ENCODE results near the gene NFATC4. TPM values are rescaled to one million over a fixed set of nuclear protein-coding genes. Genes with fewer than 3 reads are reported as not detected.

Gene NFATC4
- total and polyA plus RNA-seq, 10 of the 15 experiments (the other 5 are each of a cell fraction or from before 2014, with no cell fraction given): 0.97 to 14.3 (median 4.9) TPM

DNA sequence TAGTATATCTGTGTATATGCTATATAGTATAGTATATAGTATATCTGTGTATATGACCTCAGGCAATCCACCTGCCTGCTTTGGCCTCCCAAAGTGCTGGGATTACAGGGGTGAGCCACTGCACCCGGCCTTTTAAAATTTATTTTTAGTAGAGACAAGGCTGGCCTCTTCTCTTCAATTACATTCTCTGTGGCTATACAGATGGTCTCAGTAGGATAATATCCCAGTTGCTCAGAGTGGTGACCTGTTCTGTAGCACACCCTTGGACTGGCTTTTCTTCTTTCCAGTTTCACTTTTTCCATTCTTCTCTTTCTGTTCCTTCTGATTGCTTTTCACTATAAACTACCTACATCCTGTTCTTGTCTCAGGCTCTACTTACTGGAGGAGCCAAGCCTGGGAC is 3.1 kb upstream of the NFATC4 start:
- Histone ChIP-seq H3K79me2 (ENCODE audit: control insufficient read depth, insufficient read depth, low read length) (no peaks in the 10 kb centered on the region), H3K4me1 (ENCODE audit: control insufficient read depth, insufficient read depth, low read length) (peaks cover 16% of the 10 kb centered on the region), H3K27ac (ENCODE audit: control insufficient read depth, insufficient read depth) (no peak overlapping the region), H3K9me3 (replicated peaks; ENCODE audit: control insufficient read depth, insufficient read depth, low read length) (no peaks in the 10 kb centered on the region), H2AFZ (ENCODE audit: control insufficient read depth, low read depth, low read length) (no peak overlapping the region), H3K4me3 (no peak overlapping the region), H3K9ac (ENCODE audit: control insufficient read depth, insufficient read depth, low read length) (no peak overlapping the region), H4K20me1 (ENCODE audit: control insufficient read depth, insufficient read depth) (no peaks in the 10 kb centered on the region), H3K36me3 (ENCODE audit: control insufficient read depth in 2 of 2, insufficient read depth in 2 of 2, low read length in 1 of 2) (no peaks in the 10 kb centered on the region), H3K4me2 (ENCODE audit: control insufficient read depth, insufficient read depth) (no peak overlapping the region), H3K27me3 (replicated peaks in 1 of 2; ENCODE audit: control insufficient read depth in 2 of 2, insufficient read depth in 2 of 2, low read length in 1 of 2) (peaks cover 1 to 6% of the 10 kb centered on the region in 2 experiments)
- in situ Hi-C loops (cut with MboI) (loop anchor here (5.0 kb wide), 1 partner anchor 67 kb away; no protein-coding TSS in a partner anchor), intact Hi-C loops (cut with micrococcal nuclease; ENCODE audit: unreplicated experiment) (loop anchor here (1.0 to 5.0 kb wide), 3 partner anchors 33 to 66 kb away; no protein-coding TSS in a partner anchor)
- RAD21 ChIA-PET (ENCODE audit: unreplicated experiment): interaction anchor here (1.2 to 2.3 kb wide), 6 partner anchors 25 to 72 kb away, joined by 5 to 122 read pairs (median 15); partner anchors contain the start of genes CBLN3, KHNYN and RIPK3
- CTCF ChIA-PET: interaction anchor here (0.8 to 2.3 kb wide), 19 partner anchors 9 to 77 kb away, joined by 3 to 163 read pairs (median 8); partner anchors contain the start of genes ADCY4, CBLN3, CIDEB and KHNYN
- POLR2A ChIA-PET: interaction anchor here (0.7 to 2.3 kb wide), 3 partner anchors 33 to 77 kb away, joined by 3 to 61 read pairs (median 6); partner anchors contain the start of genes CBLN3 and KHNYN
- SMC1A ChIA-PET (ENCODE audit: uncharacterized antibody, unreplicated experiment): interaction anchor here (0.6 to 2.3 kb wide), 15 partner anchors 9 to 77 kb away, joined by 3 to 79 read pairs (median 5); partner anchors contain the start of genes CBLN3, KHNYN, RIPK3 and SDR39U1
- BruUV-seq (replicated peaks): no TSS peak
- WGBS (ENCODE audit: insufficient coverage, insufficient replicate concordance, low lambda C conversion rate, missing lambda C conversion rate): 85% methylated on average over 1 of the region's 1 CpG
- no peak for ATAC-seq
- no peak for DNase-seq (ENCODE audit: low read depth, low spot score)
- no peak for FAIRE-seq
- TF ChIP-seq POLR2AphosphoS5 (IDR thresholded peaks at IDR 0.05; ENCODE audit: low read length) (no peak), ZNF217 (IDR thresholded peaks at IDR 0.05) (no peak), MEF2B (IDR thresholded peaks at IDR 0.05; ENCODE audit: partially characterized antibody, poor library complexity, severe bottlenecking) (no peak), ZNF384 (IDR thresholded peaks at IDR 0.05; ENCODE audit: borderline replicate concordance, low read depth, low read length) (no peak), TCF12 (IDR thresholded peaks at IDR 0.05; ENCODE audit: low read depth, low read length) (no peak), CHD2 (IDR thresholded peaks at IDR 0.05; ENCODE audit: borderline replicate concordance, low read depth, low read length) (no peak), RELA (IDR thresholded peaks at IDR 0.05; ENCODE audit: borderline replicate concordance, partially characterized antibody) (no peak), NRF1 (conservative IDR thresholded peaks at IDR 0.05; ENCODE audit: low read depth, low read length) (no peak), SMAD1 (IDR thresholded peaks at IDR 0.05; ENCODE audit: low read depth, partially characterized antibody) (no peak), IKZF1 (conservative IDR thresholded peaks at IDR 0.05) (no peak), IKZF2 (IDR thresholded peaks at IDR 0.05) (no peak), STAT3 (IDR thresholded peaks at IDR 0.05; ENCODE audit: low read depth, low read length) (no peak)
- TF ChIP-seq, protein P1, sequence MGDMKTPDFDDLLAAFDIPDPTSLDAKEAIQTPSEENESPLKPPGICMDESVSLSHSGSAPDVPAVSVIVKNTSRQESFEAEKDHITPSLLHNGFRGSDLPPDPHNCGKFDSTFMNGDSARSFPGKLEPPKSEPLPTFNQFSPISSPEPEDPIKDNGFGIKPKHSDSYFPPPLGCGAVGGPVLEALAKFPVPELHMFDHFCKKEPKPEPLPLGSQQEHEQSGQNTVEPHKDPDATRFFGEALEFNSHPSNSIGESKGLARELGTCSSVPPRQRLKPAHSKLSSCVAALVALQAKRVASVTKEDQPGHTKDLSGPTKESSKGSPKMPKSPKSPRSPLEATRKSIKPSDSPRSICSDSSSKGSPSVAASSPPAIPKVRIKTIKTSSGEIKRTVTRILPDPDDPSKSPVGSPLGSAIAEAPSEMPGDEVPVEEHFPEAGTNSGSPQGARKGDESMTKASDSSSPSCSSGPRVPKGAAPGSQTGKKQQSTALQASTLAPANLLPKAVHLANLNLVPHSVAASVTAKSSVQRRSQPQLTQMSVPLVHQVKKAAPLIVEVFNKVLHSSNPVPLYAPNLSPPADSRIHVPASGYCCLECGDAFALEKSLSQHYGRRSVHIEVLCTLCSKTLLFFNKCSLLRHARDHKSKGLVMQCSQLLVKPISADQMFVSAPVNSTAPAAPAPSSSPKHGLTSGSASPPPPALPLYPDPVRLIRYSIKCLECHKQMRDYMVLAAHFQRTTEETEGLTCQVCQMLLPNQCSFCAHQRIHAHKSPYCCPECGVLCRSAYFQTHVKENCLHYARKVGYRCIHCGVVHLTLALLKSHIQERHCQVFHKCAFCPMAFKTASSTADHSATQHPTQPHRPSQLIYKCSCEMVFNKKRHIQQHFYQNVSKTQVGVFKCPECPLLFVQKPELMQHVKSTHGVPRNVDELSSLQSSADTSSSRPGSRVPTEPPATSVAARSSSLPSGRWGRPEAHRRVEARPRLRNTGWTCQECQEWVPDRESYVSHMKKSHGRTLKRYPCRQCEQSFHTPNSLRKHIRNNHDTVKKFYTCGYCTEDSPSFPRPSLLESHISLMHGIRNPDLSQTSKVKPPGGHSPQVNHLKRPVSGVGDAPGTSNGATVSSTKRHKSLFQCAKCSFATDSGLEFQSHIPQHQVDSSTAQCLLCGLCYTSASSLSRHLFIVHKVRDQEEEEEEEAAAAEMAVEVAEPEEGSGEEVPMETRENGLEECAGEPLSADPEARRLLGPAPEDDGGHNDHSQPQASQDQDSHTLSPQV (IDR thresholded peaks at IDR 0.05): no peak
- TF ChIP-seq, protein P2, sequence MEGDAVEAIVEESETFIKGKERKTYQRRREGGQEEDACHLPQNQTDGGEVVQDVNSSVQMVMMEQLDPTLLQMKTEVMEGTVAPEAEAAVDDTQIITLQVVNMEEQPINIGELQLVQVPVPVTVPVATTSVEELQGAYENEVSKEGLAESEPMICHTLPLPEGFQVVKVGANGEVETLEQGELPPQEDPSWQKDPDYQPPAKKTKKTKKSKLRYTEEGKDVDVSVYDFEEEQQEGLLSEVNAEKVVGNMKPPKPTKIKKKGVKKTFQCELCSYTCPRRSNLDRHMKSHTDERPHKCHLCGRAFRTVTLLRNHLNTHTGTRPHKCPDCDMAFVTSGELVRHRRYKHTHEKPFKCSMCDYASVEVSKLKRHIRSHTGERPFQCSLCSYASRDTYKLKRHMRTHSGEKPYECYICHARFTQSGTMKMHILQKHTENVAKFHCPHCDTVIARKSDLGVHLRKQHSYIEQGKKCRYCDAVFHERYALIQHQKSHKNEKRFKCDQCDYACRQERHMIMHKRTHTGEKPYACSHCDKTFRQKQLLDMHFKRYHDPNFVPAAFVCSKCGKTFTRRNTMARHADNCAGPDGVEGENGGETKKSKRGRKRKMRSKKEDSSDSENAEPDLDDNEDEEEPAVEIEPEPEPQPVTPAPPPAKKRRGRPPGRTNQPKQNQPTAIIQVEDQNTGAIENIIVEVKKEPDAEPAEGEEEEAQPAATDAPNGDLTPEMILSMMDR (IDR thresholded peaks at IDR 0.05 in 2 of 3, conservative IDR thresholded peaks at IDR 0.05 in 1 of 3; ENCODE audit: control insufficient read depth in 2 of 3, extremely low read depth in 1 of 3, insufficient read depth in 1 of 3, low read depth in 3 of 3, low read length in 3 of 3): no peak
- TF ChIP-seq, protein P3, sequence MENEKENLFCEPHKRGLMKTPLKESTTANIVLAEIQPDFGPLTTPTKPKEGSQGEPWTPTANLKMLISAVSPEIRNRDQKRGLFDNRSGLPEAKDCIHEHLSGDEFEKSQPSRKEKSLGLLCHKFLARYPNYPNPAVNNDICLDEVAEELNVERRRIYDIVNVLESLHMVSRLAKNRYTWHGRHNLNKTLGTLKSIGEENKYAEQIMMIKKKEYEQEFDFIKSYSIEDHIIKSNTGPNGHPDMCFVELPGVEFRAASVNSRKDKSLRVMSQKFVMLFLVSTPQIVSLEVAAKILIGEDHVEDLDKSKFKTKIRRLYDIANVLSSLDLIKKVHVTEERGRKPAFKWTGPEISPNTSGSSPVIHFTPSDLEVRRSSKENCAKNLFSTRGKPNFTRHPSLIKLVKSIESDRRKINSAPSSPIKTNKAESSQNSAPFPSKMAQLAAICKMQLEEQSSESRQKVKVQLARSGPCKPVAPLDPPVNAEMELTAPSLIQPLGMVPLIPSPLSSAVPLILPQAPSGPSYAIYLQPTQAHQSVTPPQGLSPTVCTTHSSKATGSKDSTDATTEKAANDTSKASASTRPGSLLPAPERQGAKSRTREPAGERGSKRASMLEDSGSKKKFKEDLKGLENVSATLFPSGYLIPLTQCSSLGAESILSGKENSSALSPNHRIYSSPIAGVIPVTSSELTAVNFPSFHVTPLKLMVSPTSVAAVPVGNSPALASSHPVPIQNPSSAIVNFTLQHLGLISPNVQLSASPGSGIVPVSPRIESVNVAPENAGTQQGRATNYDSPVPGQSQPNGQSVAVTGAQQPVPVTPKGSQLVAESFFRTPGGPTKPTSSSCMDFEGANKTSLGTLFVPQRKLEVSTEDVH (IDR thresholded peaks at IDR 0.05; ENCODE audit: low read depth, partially characterized antibody): no peak
